GM19395 (cell line): ENCODE data around the gene DPP6.

ENCODE experiments used
- ATAC-seq: cut with Tn5 transposase; IDR thresholded peaks from one replicate; pipeline ENCODE4 v1.9.1; 2021; ENCODE audit warnings: mild to moderate bottlenecking, moderate library complexity; ENCODE audit not compliant: unreplicated experiment

The DPP6 gene

GRCh38 chr7:154578336-154578735 lies 526.1 kb downstream of the DPP6 start:
- no peak for ATAC-seq

- no peak for ATAC-seq
Observed at GRCh38 chr7:154579711-154580110, 527.5 kb downstream of the DPP6 start.

GRCh38 chr7:154581251-154581890 lies 529.2 kb downstream of the DPP6 start:
- ATAC-seq: no peak

- ATAC-seq: no peak
Observed at GRCh38 chr7:154583454-154583853, 531.3 kb downstream of the DPP6 start.

GRCh38 chr7:154584352-154585252 lies 532.4 kb downstream of the DPP6 start:
- no peak for ATAC-seq

DNA sequence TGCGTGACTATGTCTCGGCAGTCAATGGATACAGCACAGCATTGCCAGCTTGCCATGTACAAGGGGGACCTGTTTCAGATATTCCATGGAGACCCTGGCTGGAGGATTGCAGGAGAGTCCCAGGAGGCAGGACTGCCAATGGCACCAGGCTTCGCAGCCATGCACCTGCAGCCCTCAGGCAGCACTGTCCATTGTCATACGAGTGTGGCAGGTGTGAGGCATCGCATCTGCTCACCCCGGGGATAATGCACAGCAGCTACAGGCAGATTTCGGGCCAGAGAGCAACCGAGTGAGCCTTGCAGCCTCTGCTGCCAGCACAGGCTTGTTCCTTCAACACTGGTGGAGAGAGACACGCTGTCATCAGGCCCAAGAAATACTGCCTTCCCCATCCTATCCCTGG lies 535.6 kb downstream of the DPP6 start:
- ATAC-seq: no peak

GRCh38 chr7:154591544-154591943 lies 539.3 kb downstream of the DPP6 start:
- ATAC-seq: no peak

- ATAC-seq: no peak
Observed at GRCh38 chr7:154592388-154592787, 540.2 kb downstream of the DPP6 start.

GRCh38 chr7:154598396-154598795 lies 546.2 kb downstream of the DPP6 start:
- no peak for ATAC-seq

- no peak for ATAC-seq
Observed at GRCh38 chr7:154598864-154599263, 546.7 kb downstream of the DPP6 start.

DNA sequence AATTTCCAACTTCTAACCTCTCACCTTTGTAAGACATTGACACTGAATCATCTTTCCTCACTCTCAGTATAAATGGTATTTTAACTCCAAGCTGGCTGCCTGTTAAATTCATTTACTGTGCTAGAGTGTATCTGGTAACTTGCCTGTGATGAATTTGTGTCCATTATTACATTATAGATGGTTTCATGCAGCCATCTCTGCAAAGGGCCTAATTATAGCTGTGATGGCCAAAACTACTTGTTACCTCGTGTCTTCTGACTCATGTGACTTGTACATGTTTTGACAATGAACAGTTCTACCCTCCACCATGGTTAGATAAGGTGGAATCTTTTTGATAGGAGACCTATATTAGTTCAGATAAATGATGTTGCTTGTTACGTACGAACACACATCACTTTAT lies 558.7 kb downstream of the DPP6 start:
- ATAC-seq: no peak

GRCh38 chr7:154613811-154614210 lies 561.6 kb downstream of the DPP6 start:
- no peak for ATAC-seq

- ATAC-seq: no peak
Observed at GRCh38 chr7:154620141-154620755, 568.0 kb downstream of the DPP6 start.

- ATAC-seq: no peak
Observed at GRCh38 chr7:154623399-154623798, 571.2 kb downstream of the DPP6 start.

GRCh38 chr7:154627646-154628290 lies 575.6 kb downstream of the DPP6 start:
- ATAC-seq: no peak

DNA sequence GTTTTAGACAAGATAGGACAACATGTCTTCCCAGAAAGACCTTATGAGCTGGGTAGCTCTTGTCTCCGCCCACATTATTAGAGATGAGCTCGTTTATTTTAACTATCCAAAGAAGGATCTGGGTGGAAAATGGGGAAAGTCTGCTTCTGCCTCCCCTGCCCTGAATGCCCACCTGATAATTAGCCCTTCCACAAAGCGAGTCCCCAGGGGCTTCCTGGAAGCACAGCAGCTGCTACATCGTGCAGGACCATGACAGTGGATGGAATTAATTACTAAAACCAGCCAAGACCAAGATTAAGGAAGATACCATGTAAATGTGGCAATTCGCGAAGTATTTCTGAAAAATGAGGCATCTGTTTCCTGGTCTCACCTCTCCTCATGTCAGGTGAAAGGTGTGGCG lies 576.4 kb downstream of the DPP6 start:
- ATAC-seq: no peak

GRCh38 chr7:154631162-154631561 lies 579.0 kb downstream of the DPP6 start:
- no peak for ATAC-seq

DNA sequence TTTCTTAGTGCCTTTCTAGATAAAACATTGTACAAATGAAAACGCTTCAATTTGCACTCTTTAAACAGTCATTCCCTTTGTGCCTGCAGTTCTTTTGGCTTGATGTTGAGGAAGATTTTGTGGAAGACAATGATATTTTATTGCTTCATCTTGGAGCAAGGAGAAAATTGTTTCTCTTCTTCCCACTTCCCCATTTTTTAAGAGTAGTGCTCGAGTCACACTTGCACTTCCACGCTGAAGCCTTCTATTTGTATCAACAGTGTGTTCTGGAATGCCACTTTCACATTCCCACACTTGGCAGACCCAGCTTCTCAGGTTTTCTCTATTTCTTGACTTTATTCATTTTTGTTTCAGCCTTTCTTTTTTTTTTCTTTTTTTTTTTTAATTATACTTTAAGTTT lies 581.4 kb downstream of the DPP6 start:
- ATAC-seq: no peak

DNA sequence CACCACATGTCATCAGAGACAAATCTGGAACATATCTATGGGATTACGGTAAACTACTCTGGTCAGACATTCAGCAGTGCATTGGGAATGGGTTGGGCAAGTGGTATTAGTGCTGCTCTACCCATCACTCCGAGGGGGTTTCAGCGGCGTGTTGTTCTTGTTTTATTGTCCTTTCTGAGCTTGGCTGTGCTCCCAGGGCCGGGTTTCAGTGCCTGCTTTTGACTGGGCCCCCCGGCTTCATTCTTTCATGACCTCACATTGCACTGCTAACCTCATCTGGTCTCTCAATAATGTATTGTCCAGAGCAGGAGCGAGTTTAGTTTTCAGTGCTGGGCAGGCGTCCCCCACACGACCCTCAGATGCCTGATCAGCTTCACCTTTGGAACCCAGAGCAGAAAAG lies 586.1 kb downstream of the DPP6 start:
- no peak for ATAC-seq

DNA sequence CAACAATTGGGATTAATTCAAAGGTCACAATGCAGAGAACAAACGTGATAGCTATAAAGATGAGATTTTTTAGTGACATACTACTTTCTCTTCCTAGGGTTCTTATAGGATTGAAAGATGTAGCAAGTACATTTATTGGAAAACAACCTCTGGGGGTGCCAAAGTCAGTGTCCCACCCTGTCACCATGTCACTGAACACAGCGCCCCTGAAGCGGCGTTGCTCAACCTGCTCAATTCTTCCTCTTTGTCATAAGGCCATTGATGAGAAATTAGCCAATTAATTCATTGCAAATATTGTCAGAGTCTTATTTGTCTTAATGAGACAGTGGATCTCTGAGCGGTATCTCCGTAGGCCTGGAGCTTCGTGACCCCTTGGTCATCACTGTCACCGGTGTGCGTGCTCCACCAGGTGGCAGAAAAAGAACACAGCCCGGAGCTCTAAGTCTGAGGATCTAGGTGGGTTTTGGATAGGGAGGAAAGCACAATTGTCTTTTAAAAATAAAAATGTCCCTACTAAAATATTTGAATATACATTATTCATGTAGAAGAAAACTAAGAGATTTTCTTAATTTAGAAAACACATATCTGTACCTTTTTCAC lies 588.2 kb downstream of the DPP6 start:
- no peak for ATAC-seq

- ATAC-seq: no peak
Observed at GRCh38 chr7:154640917-154641316, 588.7 kb downstream of the DPP6 start.
